SK-N-SH (cell line): Measurements from ENCODE around the gene POMC.

Source experiments
- CTCF ChIP-seq: fragments of 200-600 bp; sonication (generic); IDR thresholded peaks from 2 replicates; pipeline ENCODE4 v1.6.1; 2017; ENCODE audit warnings: antibody characterized with exemption, mild to moderate bottlenecking, moderate library complexity
- POLR2AphosphoS5 ChIP-seq: IDR thresholded peaks from 2 replicates; pipeline ENCODE4 v1.6.1; 2012; ENCODE audit warnings: low read depth, low read length
- RAD21 ChIP-seq: IDR thresholded peaks from 2 replicates; pipeline ENCODE4 v1.6.1; 2012; ENCODE audit warnings: mild to moderate bottlenecking, low read length
- SIN3A ChIP-seq: IDR thresholded peaks from 2 replicates; pipeline ENCODE4 v1.6.1; 2012; ENCODE audit warnings: low read depth, mild to moderate bottlenecking, low read length, moderate library complexity, borderline replicate concordance
- SMC3 ChIP-seq: IDR thresholded peaks from 2 replicates; pipeline ENCODE4 v1.6.1; 2012; ENCODE audit warnings: low read depth, low read length, improper control_type of control experiment

GRCh38 chr2:25170888-25171287, 2.5 kb upstream of the POMC start:
- TF ChIP-seq RAD21 (no peak), CTCF (no peak), SIN3A (no peak), SMC3 (no peak), POLR2AphosphoS5 (no peak)
